K562 (cell line): ENCODE measurements around the gene RPL22. TPM values are rescaled to one million over a fixed set of nuclear protein-coding genes. Genes with fewer than 3 reads are reported as not detected.

Experiments
- ATAC-seq: fragments of 200-7000 bp; cut with Tn5 transposase; 3 replicates; pipeline ENCODE4 v1.9.1; 2020; ENCODE audit warnings: moderate library complexity
- BruUV-seq: library from RNA; stranded (reverse); fragments of 400-500 nt; replicated peaks from 2 replicates; lab custom pipeline; 2021; lab: Mats Ljungman, UMichigan
- CTCF ChIA-PET: fragments of 300-600 bp; formaldehyde crosslinking; extraction: SDS; loops from one replicate; lab custom pipeline; 2021; ENCODE audit warnings: low intra/inter-chr PET ratio; lab: Yijun Ruan, JAX
- POLR2A ChIA-PET: fragments of 300-600, 350-650 bp; sonication (Branson Sonifier 250); formaldehyde crosslinking; extraction: SDS; loops from one replicate; lab custom pipeline; 2021; ENCODE audit warnings: antibody characterized with exemption, inconsistent platforms; lab: Yijun Ruan, JAX
- DNase-seq, 4 experiments: peaks; one replicate each; pipeline versions ENCODE4 v3.0.0 to v3.0.0-alpha.2; 2011 to 2018; ENCODE audit warnings: low spot score in 3 of 4, mixed read lengths in 3 of 4; ENCODE audit errors: extremely low read depth in 1 of 4
- FAIRE-seq: peaks from 2 replicates; lab custom pipeline; 2011; peaks lifted over from hg19 to GRCh38; lab: Jason Lieb, UNC
- H2AFZ ChIP-seq: 2 replicates; pipeline ENCODE4 v1.6.0; 2011; ENCODE audit warnings: low read depth, low read length, control low read depth, inconsistent platforms
- H3K27ac ChIP-seq: fragments of 200-600 bp; 3 replicates; pipeline ENCODE4 v1.8.0; 2011; ENCODE audit warnings: low read depth, mild to moderate bottlenecking, control low read depth, inconsistent platforms, low read length, moderate library complexity, mixed read lengths; ENCODE audit errors: extremely low read depth
- H3K27me3 ChIP-seq, 2 experiments: fragments of 300-600 bp in 1 of 2; 2 replicates in 1 of 2; 3 replicates in 1 of 2; pipeline versions ENCODE4 v1.6.0 to v1.8.0; 2011; ENCODE audit warnings: inconsistent platforms in 2 of 2, low read length in 2 of 2, mild to moderate bottlenecking in 1 of 2, mixed read lengths in 1 of 2, moderate library complexity in 1 of 2; ENCODE audit not compliant: control insufficient read depth in 2 of 2, insufficient read depth in 2 of 2
- H3K36me3 ChIP-seq: fragments of 300-600 bp; 3 replicates; pipeline ENCODE4 v1.8.0; 2011; ENCODE audit warnings: mild to moderate bottlenecking, low read length, inconsistent platforms; ENCODE audit not compliant: control insufficient read depth, insufficient read depth
- H3K4me1 ChIP-seq, 2 experiments: fragments of 200-600 bp in 1 of 2; replicated peaks in 1 of 2; 2 replicates in 1 of 2; 3 replicates in 1 of 2; pipeline versions ENCODE4 v1.5.1 to v1.8.0; 2011; ENCODE audit warnings: inconsistent platforms in 2 of 2, low read length in 2 of 2, mild to moderate bottlenecking in 1 of 2, mixed read lengths in 1 of 2, moderate library complexity in 1 of 2; ENCODE audit not compliant: control insufficient read depth in 2 of 2, insufficient read depth in 2 of 2
- H3K4me2 ChIP-seq: 2 replicates; pipeline ENCODE4 v1.6.1; 2011; ENCODE audit warnings: low read length, control low read depth, inconsistent platforms, mixed read lengths; ENCODE audit not compliant: insufficient read depth
- H3K4me3 ChIP-seq: fragments of 200-600 bp; sonication (generic), shearing (Covaris generic); 2 replicates; pipeline ENCODE4 v1.5.1; 2016; ENCODE audit warnings: control low read depth, inconsistent platforms
- H3K79me2 ChIP-seq: fragments of 200-600 bp; 3 replicates; pipeline ENCODE4 v1.8.0; 2011; ENCODE audit warnings: low read length, inconsistent platforms; ENCODE audit not compliant: control insufficient read depth, insufficient read depth
- H3K9ac ChIP-seq, 2 experiments: 2 replicates each; pipeline versions ENCODE4 v1.6.0 to v1.6.1; 2011; ENCODE audit warnings: low read depth in 2 of 2, low read length in 2 of 2, control low read depth in 1 of 2, inconsistent platforms in 1 of 2, mild to moderate bottlenecking in 1 of 2, mixed read lengths in 1 of 2; ENCODE audit not compliant: insufficient read depth in 1 of 2
- H3K9me1 ChIP-seq: one replicate; pipeline ENCODE4 v1.6.0; 2011; ENCODE audit warnings: inconsistent platforms, mild to moderate bottlenecking, low read length, moderate library complexity; ENCODE audit not compliant: control insufficient read depth, insufficient read depth
- H3K9me3 ChIP-seq: replicated peaks from 2 replicates; pipeline ENCODE4 v1.5.1; 2011; ENCODE audit warnings: low read depth, low read length, inconsistent platforms; ENCODE audit not compliant: control insufficient read depth, insufficient read depth
- H4K20me1 ChIP-seq: replicated peaks from 2 replicates; pipeline ENCODE4 v1.6.1; 2011; ENCODE audit warnings: low read length, inconsistent platforms, mixed read lengths; ENCODE audit not compliant: control insufficient read depth, insufficient read depth
- ATF7 ChIP-seq: fragments of 450-650 bp; IDR thresholded peaks from 2 replicates; pipeline ENCODE4 v1.7.1; 2014; ENCODE audit warnings: mild to moderate bottlenecking, moderate library complexity
- CCAR2 ChIP-seq: fragments of 200-400 bp; formaldehyde crosslinking; IDR thresholded peaks from 2 replicates; pipeline ENCODE4 v1.6.1; 2017; ENCODE audit warnings: mild to moderate bottlenecking, low read depth, low read length
- ESRRB ChIP-seq: fragments of 250-450 bp; sonication (Bioruptor Pico); IDR thresholded peaks from 2 replicates; pipeline ENCODE4 v1.5.0; 2020; ENCODE audit warnings: mild to moderate bottlenecking, moderate library complexity, borderline replicate concordance
- ETS1 ChIP-seq: conservative IDR thresholded peaks from 2 replicates; pipeline ENCODE4 v1.6.1; 2011; ENCODE audit warnings: low read depth, mild to moderate bottlenecking, low read length; ENCODE audit not compliant: control insufficient read depth
- JUNB ChIP-seq: fragments of 450-650 bp; formaldehyde crosslinking; conservative IDR thresholded peaks from 2 replicates; pipeline ENCODE4 v1.4.0; 2020; ENCODE audit warnings: mild to moderate bottlenecking
- MEF2A ChIP-seq: IDR thresholded peaks from 2 replicates; pipeline ENCODE4 v1.6.1; 2011; ENCODE audit warnings: low read depth, mild to moderate bottlenecking, low read length, moderate library complexity; ENCODE audit not compliant: control insufficient read depth
- MEIS2 ChIP-seq: fragments of 450-650 bp; IDR thresholded peaks from 2 replicates; pipeline ENCODE4 v1.6.1; 2014; ENCODE audit warnings: mild to moderate bottlenecking; ENCODE audit not compliant: partially characterized antibody
- PHB ChIP-seq: fragments of 250-450 bp; sonication (Bioruptor Pico); IDR thresholded peaks from 2 replicates; pipeline ENCODE4 v1.5.0; 2021
- RBM14 ChIP-seq: fragments of 200-400 bp; formaldehyde crosslinking; IDR thresholded peaks from 2 replicates; pipeline ENCODE4 v1.6.1; 2018; ENCODE audit warnings: low read depth, mild to moderate bottlenecking, low read length, moderate library complexity, borderline replicate concordance; ENCODE audit not compliant: insufficient read depth
- RFX5 ChIP-seq: IDR thresholded peaks from 2 replicates; pipeline ENCODE4 v1.6.1; 2011; ENCODE audit warnings: low read depth, mild to moderate bottlenecking, improper control_type of control experiment, low read length
- TCF3 ChIP-seq: sonication (generic); formaldehyde crosslinking; IDR thresholded peaks from 2 replicates; pipeline ENCODE4 v1.4.0; 2020; ENCODE audit warnings: mild to moderate bottlenecking, missing genetic modification reagents
- ZNF140 ChIP-seq: fragments of 250-450 bp; sonication (Bioruptor Pico); IDR thresholded peaks from 2 replicates; pipeline ENCODE4 v1.8.0; 2021; ENCODE audit warnings: moderate library complexity, mild to moderate bottlenecking, inconsistent platforms
- ZNF274 ChIP-seq: IDR thresholded peaks from 2 replicates; pipeline ENCODE4 v1.6.1; 2011; ENCODE audit warnings: low read depth, mild to moderate bottlenecking, low read length, moderate library complexity, borderline replicate concordance
- WGBS: fragments of 100-300 bp; shearing (Covaris generic); methylation state at CpG from one replicate; pipeline ENCODE4 v1.1.6; 2016; ENCODE audit warnings: low coverage, mixed read lengths; ENCODE audit not compliant: insufficient coverage; ENCODE audit errors: missing lambda C conversion rate; 5-methylcytosine and 5-hydroxymethylcytosine counted together
- in situ Hi-C: fragments of 300-500 bp; cut with MboI; formaldehyde crosslinking; loops from 4 replicates; pipeline ENCODE4 v1.15.0; 2018; ENCODE audit warnings: inconsistent platforms, mixed read lengths
- intact Hi-C: fragments of 100-400 bp; cut with micrococcal nuclease; formaldehyde crosslinking; loops from 2 replicates; pipeline ENCODE4 v1.14.2; 2022
- polyA plus RNA-seq, 8 experiments: library from polyadenylated mRNA; depleted of rRNA in 4 of 8; stranded (reverse) in 5 of 8; unstranded in 3 of 8; fragments of >200 nt; fragmentation: Nextera tagmentation in 2 of 8; fragmentation: Illumina TruSeq in 1 of 8; extraction: Ambion mirVana in 2 of 8; extraction: Trizol in 1 of 8; gene quantifications; 2 replicates each; pipeline versions ENCODE4 v1.2.1 to v1.2.3, GENCODE V29; 2011 to 2014; ENCODE audit warnings: inconsistent platforms in 1 of 8, missing spikeins in 1 of 8
- total RNA-seq, 7 experiments: library from RNA; depleted of rRNA in 6 of 7; stranded (reverse); fragments of >200 nt in 6 of 7; fragmentation: Illumina TruSeq in 2 of 7; extraction: Trizol in 2 of 7; gene quantifications; 2 replicates each; pipeline versions ENCODE4 v1.2.1 to v1.2.3, GENCODE V29; 2011 to 2021; ENCODE audit warnings: low replicate concordance in 1 of 7

Gene RPL22
- total and polyA plus RNA-seq, 9 of the 15 experiments (the other 6 are each of a cell fraction or from before 2014, with no cell fraction given), result 467 to 1,165 (median 607) TPM

DNA sequence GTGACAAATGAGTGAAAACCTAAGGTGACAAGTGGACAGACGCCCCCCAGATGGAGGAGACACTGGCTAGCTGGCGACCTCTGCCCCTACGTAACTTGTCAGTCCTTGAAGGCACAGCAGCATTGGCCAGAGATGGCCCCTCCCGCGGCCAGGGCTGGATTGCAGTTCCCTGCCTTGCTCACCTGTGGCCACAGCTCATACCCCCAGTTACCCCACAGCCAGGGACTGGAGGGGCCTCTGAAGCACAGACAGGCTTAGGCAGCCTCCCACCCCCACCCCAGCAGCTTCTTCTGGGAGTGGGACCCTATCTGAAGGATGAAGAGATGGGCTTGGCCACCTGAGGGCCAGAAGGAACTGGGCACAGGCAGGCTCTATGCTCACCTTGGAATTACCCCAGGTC is 48.3 kb upstream of the RPL22 start:
- no TSS peak for BruUV-seq
- in situ Hi-C loops, result loop anchor here (5.0 kb wide), 1 partner anchor 100 kb away; no protein-coding TSS in a partner anchor
- H3K36me3 ChIP-seq, result no peaks in the 10 kb centered on the region
- 1% methylated on average over 5 of the region's 5 CpGs for WGBS
- peaks cover 7% of the 10 kb centered on the region for H3K9me1 ChIP-seq
- no peak overlapping the region for H3K27ac ChIP-seq
- H3K79me2 ChIP-seq, result no peaks in the 10 kb centered on the region
- ATAC-seq (no peak), FAIRE-seq (no peak), DNase-seq (no peak)
- no peak overlapping the region for H3K9ac ChIP-seq
- TF ChIP-seq TCF3, result no peak
- no peak for TF ChIP-seq MEF2A
- no peak for TF ChIP-seq ETS1
- TF ChIP-seq ESRRB (CRISPR knock-in tag), result no peak
- TF ChIP-seq CCAR2, result no peak
- TF ChIP-seq JUNB (CRISPR knock-in tag), result no peak
- TF ChIP-seq RBM14, result no peak
- no peak for TF ChIP-seq MEIS2
- no peak for TF ChIP-seq ZNF274
- no peak for TF ChIP-seq PHB (CRISPR knock-in tag)
- TF ChIP-seq ZNF140 (CRISPR knock-in tag), result no peak
- TF ChIP-seq ATF7, result no peak
- TF ChIP-seq RFX5, result no peak
- ChIA-PET POLR2A (interaction anchor here (0.6 to 0.9 kb wide), 3 partner anchors 19 to 257 kb away, joined by 3 to 4 read pairs (median 3); no protein-coding TSS in a partner anchor), CTCF (interaction anchor here (1.2 to 6.6 kb wide), 5 partner anchors 33 to 191 kb away, joined by 3 to 131 read pairs (median 11); no protein-coding TSS in a partner anchor)
- H2AFZ ChIP-seq, result no peak overlapping the region
- intact Hi-C loops, result loop anchor here (2.0 kb wide), 2 partner anchors 33 to 157 kb away; no protein-coding TSS in a partner anchor
- no peaks in the 10 kb centered on the region for H3K9me3 ChIP-seq
- H4K20me1 ChIP-seq, result peaks cover 56% of the 10 kb centered on the region
- H3K4me3 ChIP-seq, result no peak overlapping the region
- peaks cover 5 to 64% of the 10 kb centered on the region in 2 experiments; a peak in 3 of 5 replicates for H3K4me1 ChIP-seq
- H3K4me2 ChIP-seq, result no peak overlapping the region
- peaks cover 23 to 66% of the 10 kb centered on the region in 2 experiments for H3K27me3 ChIP-seq
